Stimulated activated effector memory CD8-positive, alpha-beta T cell treated with anti-CD3 and anti-CD28 coated beads, Interleukin-12 subunit alpha, Interleukin-12 subunit beta, amount 100 ng/mL, for 72 hours (primary cell): ENCODE results near the gene RPL18A.
A peak's percentile ranks its signal among the peaks of the same experiment; 100 is the strongest.

ENCODE experiments used
- ATAC-seq: fragments of 150-1000 bp; cut with Tn5 transposase; 2 replicates; pipeline ENCODE4 v1.10.0; 2021
- DNase-seq, 2 donors: peaks; one replicate each; pipeline ENCODE4 v3.0.0; 2021 to 2022; ENCODE audit warnings: low spot score in 2 of 2
- H3K27ac Mint-ChIP-seq: one replicate; pipeline ENCODE4 v1.8.0; 2022; ENCODE audit warnings: mild to moderate bottlenecking, mixed read lengths
- H3K36me3 Mint-ChIP-seq: one replicate; pipeline ENCODE4 v1.8.0; 2022; ENCODE audit warnings: mild to moderate bottlenecking, mixed read lengths
- H3K4me1 Mint-ChIP-seq: one replicate; pipeline ENCODE4 v1.8.0; 2022; ENCODE audit warnings: mixed read lengths
- H3K4me3 Mint-ChIP-seq: one replicate; pipeline ENCODE4 v1.8.0; 2022; ENCODE audit warnings: mild to moderate bottlenecking, mixed read lengths
- H3K9me3 Mint-ChIP-seq: one replicate; pipeline ENCODE4 v1.8.0; 2022; ENCODE audit warnings: mixed read lengths

RPL18A gene

DNA sequence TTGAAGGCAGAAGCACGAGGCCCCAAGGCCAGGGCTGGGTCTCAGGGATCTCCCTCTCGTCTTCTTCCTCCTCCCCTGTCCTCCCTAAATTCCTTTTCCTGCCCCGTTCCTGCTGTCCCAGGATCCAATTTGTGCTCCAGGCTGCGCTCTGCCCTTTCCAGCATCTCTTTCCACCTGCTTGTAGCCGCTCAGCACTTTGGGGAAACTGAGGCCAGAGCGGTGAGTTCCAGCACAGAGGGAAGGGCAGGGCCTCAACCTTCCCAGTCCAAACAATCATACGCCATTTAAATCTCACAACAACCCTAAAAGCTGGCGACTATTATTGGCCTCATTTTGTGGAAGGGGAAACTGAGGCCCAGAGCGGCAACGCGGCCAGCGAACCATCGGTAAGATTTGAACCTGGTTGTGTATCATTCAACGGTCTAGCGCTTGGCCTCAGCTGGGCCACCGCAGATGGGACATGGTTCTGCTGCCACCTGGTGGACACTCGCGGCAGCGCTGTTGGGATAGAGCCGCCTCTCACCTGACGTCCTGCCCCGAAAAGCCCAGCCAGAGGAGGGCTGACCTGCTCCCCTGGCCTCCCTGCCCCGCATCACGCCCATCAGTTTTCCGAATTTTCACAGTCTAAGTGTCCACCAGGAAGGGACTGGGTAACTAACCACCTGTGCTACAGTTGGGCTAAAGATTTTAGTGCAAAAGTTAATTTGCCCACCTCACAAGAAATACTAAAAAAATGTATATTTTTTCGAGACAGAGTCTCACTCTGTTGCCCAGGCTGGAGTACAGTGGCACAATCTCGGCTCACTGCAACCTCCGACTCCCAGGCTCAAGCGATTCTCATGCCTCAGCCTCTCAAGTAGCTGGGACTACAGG lies 4.2 kb upstream of the RPL18A start:
- H3K27ac Mint-ChIP-seq: no peak overlapping the region
- peaks cover 33% of the 10 kb centered on the region for H3K4me1 Mint-ChIP-seq
- DNase-seq: peak; percentile 98
- H3K9me3 Mint-ChIP-seq: no peaks in the 10 kb centered on the region
- peak; percentile 56 for ATAC-seq
- H3K4me3 Mint-ChIP-seq: peak overlapping the region; percentile 20
- H3K36me3 Mint-ChIP-seq: peaks cover 14% of the 10 kb centered on the region

DNA sequence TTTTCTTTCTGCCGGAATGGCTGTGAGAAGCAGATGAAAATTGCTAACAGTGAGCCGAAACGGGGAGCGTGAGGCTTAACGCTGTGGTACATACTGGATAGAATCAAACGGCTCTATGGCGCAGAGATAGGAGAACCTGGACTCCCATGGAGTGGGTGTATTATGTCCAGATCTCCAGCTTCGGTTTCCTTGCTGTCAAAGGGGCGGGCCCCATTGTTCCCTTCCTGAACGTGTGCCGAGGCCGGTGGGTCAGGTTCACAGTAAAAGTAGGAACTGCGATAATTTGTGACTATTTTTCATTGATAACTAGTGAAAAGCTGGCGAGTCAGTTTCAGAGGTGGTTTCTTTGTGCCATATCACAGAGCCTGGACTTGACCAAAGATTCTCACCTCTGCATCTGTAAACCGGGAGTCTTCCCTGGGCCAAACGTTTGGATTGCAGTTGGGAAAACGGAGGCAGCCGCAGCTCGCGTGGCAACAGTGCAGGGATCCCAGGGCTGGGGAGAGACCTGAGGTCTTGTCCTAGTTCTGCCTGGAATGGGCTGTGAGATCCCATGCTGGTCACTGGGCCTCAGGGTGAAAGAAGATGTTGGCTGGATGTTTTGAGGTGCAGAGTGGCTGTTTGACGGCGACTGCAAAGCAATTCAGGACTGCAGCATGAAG lies 752 bp downstream of the RPL18A start:
- Mint-ChIP-seq H3K4me3 (peak overlapping the region; percentile 85), H3K4me1 (peaks cover 51% of the 10 kb centered on the region), H3K36me3 (peaks cover 64% of the 10 kb centered on the region), H3K9me3 (no peaks in the 10 kb centered on the region), H3K27ac (peak overlapping the region; percentile 98)
- ATAC-seq (no peak), DNase-seq (no peak)

DNA sequence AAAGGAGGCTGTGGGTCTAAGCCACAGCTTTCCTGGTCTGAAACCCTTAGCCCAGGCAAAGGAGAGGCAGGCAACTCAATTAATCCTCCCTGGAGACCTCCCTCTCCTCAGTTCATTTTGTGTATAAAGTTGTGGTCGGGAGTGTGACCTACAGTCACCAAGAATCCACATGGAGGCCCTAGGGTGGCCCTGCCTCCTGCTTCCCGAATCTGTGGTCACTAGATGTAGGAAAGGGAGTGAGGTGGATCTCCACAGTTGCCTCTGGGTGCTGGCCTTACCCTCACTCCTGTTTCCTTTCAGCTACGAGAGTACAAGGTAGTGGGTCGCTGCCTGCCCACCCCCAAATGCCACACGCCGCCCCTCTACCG lies 1.3 kb downstream of the RPL18A start:
- H3K27ac Mint-ChIP-seq: peak overlapping the region; percentile 98
- H3K4me1 Mint-ChIP-seq: peaks cover 52% of the 10 kb centered on the region
- H3K36me3 Mint-ChIP-seq: peaks cover 69% of the 10 kb centered on the region
- ATAC-seq: no peak
- no peak for DNase-seq
- no peaks in the 10 kb centered on the region for H3K9me3 Mint-ChIP-seq
- peak overlapping the region; percentile 85 for H3K4me3 Mint-ChIP-seq

GRCh38 chr19:17861542-17862402 lies 2.1 kb downstream of the RPL18A start:
- H3K4me3 Mint-ChIP-seq: peak overlapping the region; percentile 85
- H3K36me3 Mint-ChIP-seq: peaks cover 77% of the 10 kb centered on the region
- DNase-seq: no peak
- ATAC-seq: no peak
- H3K27ac Mint-ChIP-seq: peak overlapping the region; percentile 98
- H3K9me3 Mint-ChIP-seq: no peaks in the 10 kb centered on the region
- H3K4me1 Mint-ChIP-seq: peaks cover 53% of the 10 kb centered on the region

DNA sequence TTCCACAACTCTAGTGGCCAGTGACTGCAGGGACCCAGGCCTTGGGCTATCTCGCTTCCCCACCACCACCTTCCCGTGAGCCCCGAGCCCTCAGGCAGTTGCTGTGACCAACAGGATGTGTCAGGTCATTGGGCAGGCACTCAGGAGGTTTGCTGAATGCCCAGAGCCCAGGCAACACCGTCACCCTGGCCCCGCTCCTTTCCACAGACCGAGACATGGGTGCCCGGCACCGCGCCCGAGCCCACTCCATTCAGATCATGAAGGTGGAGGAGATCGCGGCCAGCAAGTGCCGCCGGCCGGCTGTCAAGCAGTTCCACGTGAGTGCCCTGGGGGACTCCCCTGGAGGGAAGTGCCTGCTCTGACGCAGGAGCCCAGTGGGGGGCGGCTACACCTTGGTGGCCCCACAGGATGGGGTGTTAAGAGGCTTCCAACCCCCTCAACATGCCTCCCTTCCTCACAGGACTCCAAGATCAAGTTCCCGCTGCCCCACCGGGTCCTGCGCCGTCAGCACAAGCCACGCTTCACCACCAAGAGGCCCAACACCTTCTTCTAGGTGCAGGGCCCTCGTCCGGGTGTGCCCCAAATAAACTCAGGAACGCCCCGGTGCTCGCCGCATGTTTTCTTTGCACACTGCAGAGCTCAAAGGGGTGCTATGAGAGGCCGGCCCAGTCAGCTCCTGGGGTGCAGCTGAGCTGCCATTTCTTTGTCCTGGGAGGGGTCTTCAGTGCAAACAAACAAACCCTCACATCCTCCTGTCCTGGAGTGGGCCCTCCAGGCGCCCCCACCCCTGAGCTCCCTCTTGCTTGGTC lies 3.2 kb downstream of the RPL18A start:
- Mint-ChIP-seq H3K27ac (peak overlapping the region; percentile 98), H3K4me3 (peak overlapping the region; percentile 85), H3K36me3 (peaks cover 77% of the 10 kb centered on the region), H3K4me1 (peaks cover 53% of the 10 kb centered on the region), H3K9me3 (no peaks in the 10 kb centered on the region)
- DNase-seq (no peak), ATAC-seq (no peak)

- peaks cover 77% of the 10 kb centered on the region for H3K36me3 Mint-ChIP-seq
- ATAC-seq: no peak
- no peak for DNase-seq
- peak overlapping the region; percentile 85 for H3K4me3 Mint-ChIP-seq
- H3K4me1 Mint-ChIP-seq: peaks cover 53% of the 10 kb centered on the region
- H3K9me3 Mint-ChIP-seq: no peaks in the 10 kb centered on the region
- H3K27ac Mint-ChIP-seq: peak overlapping the region; percentile 98
These were observed 3.9 kb downstream of the RPL18A start for GRCh38 chr19:17863520-17864182.

DNA sequence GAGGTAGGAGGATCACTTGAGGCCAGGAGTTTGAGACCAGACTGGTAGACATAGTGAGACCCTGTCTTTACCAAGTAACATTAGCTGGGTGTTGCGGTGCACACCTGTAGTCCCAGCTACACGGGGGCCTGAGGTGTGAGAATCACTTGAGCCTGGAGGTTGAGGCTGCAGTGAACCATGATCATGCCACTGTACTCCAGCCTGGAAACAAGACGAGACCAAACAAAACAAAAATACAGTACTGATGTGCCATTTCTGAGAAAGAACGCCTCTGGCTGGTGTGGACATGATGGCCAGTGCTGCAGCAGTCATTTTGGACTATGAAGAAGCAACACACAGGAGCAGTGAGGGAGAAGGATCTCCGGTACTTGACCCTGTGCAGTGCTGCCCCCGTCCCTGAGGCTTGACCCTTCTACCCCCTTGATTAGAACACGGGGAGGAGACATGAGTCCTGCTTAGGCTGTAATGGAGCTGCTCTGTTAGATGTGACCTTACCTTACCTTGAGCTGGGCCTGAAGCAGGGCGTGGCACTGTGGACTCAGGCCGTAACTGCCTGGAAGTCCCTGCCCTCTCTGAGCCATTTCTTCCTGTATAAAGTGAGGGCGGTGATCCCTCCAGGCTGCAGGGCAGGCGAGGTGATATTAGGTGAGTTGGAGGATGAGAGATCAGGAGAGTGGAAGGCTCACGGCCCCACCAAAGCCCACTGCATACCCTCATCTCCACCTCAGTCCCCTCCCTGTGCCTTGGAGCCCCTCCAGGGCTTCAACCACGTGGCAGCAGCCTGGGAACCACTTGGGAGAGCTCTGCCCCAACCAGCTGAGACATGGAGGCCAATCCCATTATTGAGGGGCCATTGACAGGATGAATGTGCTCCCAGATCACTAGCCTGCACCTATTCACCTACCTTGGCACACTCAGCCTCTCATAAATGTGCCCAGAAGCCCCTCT lies 5.9 kb downstream of the RPL18A start:
- H3K27ac Mint-ChIP-seq: peak overlapping the region; percentile 98
- peaks cover 62% of the 10 kb centered on the region for H3K36me3 Mint-ChIP-seq

DNA sequence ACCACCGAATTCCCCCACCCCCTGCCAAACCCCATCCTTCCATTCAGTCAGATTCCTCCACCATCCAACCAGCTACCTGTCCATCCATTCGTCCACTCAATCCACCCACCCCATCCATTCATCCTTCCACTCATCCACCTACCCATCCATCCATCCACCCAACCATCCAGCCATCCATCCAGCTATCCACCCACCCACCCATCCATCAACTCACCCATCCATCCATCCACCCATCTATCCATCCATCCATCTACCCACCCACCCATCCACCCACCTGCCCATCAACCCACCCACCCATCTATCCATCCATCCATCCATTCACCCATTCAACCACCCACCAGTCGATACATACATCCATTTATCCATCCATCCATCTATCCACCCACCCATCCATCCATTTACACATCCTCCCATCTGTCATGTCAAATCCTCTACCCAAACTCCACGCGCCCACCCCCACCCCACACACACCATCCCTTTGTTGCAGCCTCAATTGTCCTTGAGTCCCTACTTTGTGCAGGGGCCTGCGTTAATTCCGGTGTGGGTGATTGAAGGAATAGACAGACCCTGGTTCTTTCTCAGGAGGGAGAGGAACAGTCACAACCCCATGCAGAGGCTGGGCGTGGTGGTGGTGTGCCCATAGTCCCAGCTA lies 6.7 kb downstream of the RPL18A start:
- H3K4me3 Mint-ChIP-seq: no peak overlapping the region
- peak overlapping the region; percentile 98 for H3K27ac Mint-ChIP-seq
- H3K4me1 Mint-ChIP-seq: peaks cover 37% of the 10 kb centered on the region
- peaks cover 54% of the 10 kb centered on the region for H3K36me3 Mint-ChIP-seq
- no peak for ATAC-seq
- H3K9me3 Mint-ChIP-seq: no peaks in the 10 kb centered on the region
- no peak for DNase-seq

More for the DNA sequence above, 5.9 kb downstream of the RPL18A start:
- no peak for DNase-seq
- ATAC-seq: peak; percentile 17
- Mint-ChIP-seq H3K4me1 (peaks cover 38% of the 10 kb centered on the region), H3K4me3 (no peak overlapping the region), H3K9me3 (no peaks in the 10 kb centered on the region)

DNA sequence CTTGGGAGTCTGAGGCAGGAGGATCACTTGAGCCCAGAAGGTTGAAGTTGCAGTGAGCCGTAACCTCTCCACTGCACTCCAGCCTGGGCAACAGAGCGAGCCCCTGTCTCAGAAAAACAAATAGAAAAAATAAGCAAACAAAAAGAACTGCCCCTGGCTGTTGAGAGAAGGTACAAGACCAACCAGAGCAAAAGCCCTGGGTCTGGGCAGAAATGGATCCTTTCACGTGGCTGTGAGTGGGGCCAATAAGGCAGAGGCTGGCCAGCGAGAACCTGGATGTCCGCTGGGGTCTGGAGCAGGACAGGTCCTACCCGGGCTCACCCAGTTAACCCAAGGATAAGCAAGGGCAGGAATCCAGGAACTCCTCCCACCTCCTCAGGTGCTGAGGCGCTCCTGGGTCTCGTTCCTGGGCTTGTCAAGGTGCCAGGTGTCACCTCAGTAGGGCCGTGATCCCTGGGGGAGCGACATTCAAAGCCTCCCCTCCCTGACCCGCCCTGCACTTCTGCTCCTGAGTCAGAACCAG lies 7.3 kb downstream of the RPL18A start:
- Mint-ChIP-seq H3K4me3 (no peak overlapping the region), H3K9me3 (no peaks in the 10 kb centered on the region), H3K4me1 (peaks cover 37% of the 10 kb centered on the region), H3K27ac (peak overlapping the region; percentile 98), H3K36me3 (peaks cover 48% of the 10 kb centered on the region)
- no peak for ATAC-seq
- no peak for DNase-seq

GRCh38 chr19:17868669-17869068 lies 9.0 kb downstream of the RPL18A start:
- H3K9me3 Mint-ChIP-seq: no peaks in the 10 kb centered on the region
- H3K27ac Mint-ChIP-seq: no peak overlapping the region
- no peak for ATAC-seq
- H3K4me1 Mint-ChIP-seq: peaks cover 32% of the 10 kb centered on the region
- DNase-seq: no peak
- peaks cover 32% of the 10 kb centered on the region for H3K36me3 Mint-ChIP-seq
- H3K4me3 Mint-ChIP-seq: no peak overlapping the region

DNA sequence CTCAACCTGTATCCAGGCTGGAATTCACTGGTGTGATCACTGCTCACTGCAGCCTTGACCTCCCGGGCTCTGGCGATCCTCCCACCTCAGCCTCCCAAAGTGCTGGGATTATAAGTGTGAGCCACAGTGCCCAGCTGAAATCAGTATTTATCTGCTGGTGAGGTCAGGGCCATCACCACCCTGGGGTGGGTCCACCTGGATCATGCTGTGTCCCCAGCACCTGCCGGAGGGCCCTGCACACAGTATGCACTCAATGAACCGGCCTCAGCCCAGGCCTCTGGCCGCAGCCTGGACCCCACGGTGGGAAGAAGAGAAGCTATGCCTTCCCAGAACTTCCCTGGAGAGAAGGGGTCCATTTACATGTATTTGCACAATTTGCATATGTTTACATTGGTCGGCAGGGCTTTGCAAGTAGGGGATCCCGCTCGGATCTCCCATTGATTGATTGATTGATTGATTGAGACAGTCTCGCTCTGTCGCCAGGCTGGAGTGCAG lies 9.5 kb downstream of the RPL18A start:
- Mint-ChIP-seq H3K27ac (no peak overlapping the region), H3K4me3 (no peak overlapping the region)
- no peak for ATAC-seq

GRCh38 chr19:17871032-17871877 lies 11.5 kb downstream of the RPL18A start:
- Mint-ChIP-seq H3K9me3 (no peaks in the 10 kb centered on the region), H3K4me3 (peak overlapping the region; percentile 71), H3K36me3 (peaks cover 6% of the 10 kb centered on the region), H3K27ac (no peak overlapping the region), H3K4me1 (peaks cover 27% of the 10 kb centered on the region)
- no peak for ATAC-seq
- no peak for DNase-seq

More for the DNA sequence above, 9.5 kb downstream of the RPL18A start:
- no peaks in the 10 kb centered on the region for H3K9me3 Mint-ChIP-seq
- H3K36me3 Mint-ChIP-seq: peaks cover 27% of the 10 kb centered on the region
- no peak for DNase-seq
- H3K4me1 Mint-ChIP-seq: peaks cover 29% of the 10 kb centered on the region
